GM20000 (cell line): ENCODE results near the gene IQCN.

Experiments used
- DNase-seq: peaks from one replicate; pipeline ENCODE4 v3.0.0; 2012; ENCODE audit warnings: low spot score
- TF ChIP-seq, protein P1 (sequence below): IDR thresholded peaks from 2 replicates; pipeline ENCODE4 v1.5.1; 2012; ENCODE audit warnings: mild to moderate bottlenecking, control low read depth; ENCODE audit errors: extremely low read depth, missing control alignments

The IQCN gene

DNA sequence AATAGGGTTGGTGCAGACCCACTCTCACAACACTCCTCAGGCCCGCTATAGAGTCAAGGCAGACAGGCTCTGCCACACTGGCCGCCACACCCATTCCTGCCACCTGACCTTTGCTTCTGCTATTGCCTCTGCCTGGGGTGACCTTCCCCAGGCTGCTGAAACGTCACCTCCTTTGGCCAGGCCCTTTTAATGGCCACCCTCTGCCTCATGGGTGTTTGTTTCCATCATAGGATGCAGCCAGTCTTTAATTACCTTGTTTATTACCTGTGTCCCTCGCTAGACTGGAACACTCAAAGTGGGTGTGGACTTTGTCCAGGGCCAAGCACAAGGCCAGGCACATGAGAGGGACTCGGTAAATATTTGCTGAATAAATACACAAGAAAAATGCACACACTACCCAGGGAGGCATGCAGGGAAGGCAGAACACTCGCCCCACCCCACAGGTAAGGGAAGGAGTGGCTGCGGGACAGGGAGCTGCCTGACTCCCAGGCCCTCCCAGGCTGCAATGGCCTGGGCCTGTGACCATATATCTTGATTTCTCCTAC lies 45.4 kb upstream of the IQCN start:
- no peak for DNase-seq
- TF ChIP-seq, protein P1, sequence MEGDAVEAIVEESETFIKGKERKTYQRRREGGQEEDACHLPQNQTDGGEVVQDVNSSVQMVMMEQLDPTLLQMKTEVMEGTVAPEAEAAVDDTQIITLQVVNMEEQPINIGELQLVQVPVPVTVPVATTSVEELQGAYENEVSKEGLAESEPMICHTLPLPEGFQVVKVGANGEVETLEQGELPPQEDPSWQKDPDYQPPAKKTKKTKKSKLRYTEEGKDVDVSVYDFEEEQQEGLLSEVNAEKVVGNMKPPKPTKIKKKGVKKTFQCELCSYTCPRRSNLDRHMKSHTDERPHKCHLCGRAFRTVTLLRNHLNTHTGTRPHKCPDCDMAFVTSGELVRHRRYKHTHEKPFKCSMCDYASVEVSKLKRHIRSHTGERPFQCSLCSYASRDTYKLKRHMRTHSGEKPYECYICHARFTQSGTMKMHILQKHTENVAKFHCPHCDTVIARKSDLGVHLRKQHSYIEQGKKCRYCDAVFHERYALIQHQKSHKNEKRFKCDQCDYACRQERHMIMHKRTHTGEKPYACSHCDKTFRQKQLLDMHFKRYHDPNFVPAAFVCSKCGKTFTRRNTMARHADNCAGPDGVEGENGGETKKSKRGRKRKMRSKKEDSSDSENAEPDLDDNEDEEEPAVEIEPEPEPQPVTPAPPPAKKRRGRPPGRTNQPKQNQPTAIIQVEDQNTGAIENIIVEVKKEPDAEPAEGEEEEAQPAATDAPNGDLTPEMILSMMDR = no peak

DNA sequence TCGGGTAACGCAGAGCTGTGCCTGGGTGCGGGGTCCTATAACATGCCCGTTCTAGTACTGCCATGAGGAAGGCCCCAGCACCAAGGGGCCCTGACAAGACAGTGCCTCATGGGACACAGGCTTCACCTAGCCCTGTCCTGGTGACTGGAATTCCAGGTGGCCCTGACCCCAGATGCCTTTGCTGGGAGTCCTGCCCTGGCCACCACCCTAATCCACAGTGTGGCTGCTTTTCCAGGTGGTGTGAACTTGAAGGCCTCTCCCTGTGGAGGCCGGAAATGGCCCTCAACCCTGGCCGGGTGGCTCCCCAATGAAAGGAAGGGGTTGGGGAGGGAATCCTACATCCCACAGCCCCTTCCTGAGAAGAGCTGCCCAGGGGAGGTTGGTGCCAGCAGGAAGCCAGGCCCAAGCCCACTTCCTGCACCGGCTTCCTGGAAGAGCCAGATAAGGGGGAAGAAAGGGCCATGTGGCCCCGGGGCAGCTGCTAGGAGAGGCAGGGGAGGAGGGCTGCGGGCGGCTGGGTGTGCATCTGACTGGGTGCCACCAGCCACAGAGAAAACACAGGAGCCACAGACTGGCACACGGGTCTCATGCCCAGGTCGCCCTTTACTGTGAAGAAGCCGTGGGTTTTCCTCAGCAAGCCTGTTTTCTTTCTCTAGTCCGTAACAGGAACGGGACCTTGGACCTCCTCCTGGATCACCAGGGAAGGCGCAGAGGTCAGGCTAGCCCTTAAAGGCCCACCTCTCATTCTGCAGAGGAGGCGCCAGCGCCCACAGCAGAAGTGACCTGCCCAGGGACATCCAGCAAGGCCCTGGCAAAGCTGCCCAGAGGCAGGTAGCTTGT lies 43.9 kb upstream of the IQCN start:
- DNase-seq = no peak
- TF ChIP-seq, protein P1 = no peak

DNA sequence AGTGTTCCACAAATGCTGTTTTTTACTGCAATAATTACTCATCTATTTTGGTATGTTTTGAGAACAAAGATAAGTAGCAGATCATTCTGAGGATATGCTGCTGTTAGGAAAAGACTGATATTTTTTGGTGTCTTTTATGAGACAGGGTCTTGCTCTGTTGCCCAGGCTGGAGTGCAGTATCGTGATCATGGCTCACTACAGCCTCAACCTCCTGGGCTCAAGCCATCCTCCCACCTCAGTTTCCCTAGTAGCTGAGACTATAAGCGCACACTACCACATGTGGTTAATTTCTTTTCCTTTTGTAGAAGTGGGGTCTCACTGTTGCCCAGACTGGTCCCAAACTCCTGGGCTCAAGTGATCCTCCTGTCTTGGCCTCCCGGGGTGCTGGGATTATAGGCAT lies 39.1 kb upstream of the IQCN start:
- DNase-seq = no peak
- TF ChIP-seq, protein P1 = no peak

DNA sequence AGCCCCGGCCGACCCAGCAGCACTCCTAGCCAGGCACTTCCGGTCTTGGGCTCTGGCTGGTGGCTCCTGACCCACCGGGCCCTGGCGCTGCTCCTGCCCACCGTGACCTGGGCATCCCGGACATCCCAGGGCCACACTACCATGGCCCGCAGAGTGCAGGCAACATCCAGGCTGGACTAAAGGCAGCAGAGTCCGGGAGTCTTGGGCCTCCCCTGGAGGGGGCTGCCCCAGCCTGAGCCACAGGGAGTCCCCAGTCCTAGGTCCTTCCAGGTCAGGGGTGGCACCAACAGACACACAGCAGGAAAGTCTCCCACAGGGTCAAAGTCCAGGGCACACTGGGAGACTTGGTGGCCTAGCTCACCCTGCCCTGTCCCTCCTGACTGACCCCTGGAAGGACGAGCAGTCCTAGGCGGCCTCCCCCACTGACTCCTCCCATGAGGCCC lies 37.9 kb upstream of the IQCN start:
- no peak for DNase-seq
- TF ChIP-seq, protein P1 = no peak

DNA sequence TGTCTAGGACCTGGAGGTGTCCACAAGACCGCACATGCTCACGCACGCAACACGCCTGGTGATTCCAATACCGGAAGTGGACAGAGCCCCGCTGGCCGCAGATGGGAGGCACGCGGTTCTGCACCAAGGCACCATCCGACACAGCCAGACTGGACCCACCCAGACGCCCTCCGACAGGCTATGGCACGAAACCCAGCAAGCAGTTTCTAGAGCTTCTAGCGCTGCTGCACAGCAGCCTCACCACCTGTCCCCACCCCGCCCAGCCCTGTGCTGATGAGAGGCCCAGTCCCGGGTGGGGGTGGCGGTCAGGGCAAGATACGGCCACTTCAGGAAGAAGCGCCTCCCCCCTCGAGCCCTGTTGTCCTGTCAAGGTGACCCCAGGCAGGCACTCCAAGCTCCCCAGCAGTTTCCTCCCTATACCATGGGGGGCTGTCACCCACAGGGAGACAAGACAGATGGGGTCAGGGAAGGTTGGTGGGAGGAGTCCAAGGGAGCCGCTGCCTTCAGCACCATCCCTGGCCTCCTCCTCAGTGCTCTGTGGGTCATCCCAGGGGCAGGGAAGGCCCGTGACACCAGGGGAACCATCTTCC lies 37.3 kb upstream of the IQCN start:
- TF ChIP-seq, protein P1 = no peak
- DNase-seq = no peak

DNA sequence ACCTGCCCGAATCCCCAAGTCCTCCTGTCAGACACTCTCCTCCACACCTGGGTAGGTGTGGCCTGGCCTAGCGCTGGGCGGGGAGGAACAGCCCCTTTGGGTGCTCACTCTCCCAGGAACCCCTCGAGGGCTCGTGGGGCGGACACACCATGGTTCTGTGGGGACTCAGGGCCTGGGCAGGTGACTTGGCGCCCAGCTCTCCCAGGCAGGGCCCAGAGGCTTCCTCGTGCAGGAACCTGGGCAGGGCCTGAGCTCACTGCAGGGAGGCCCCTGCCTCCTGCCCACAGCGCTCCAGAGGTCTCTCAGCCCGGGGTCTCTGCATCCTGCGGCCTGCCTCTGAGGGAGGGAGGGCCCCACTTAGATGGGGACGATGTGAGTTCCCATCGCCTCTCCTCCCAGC lies 36.7 kb upstream of the IQCN start:
- DNase-seq = no peak
- TF ChIP-seq, protein P1 = no peak
